Kidney (tissue), 14 donors: ENCODE measurements around the gene WFDC9. TPM values are rescaled to one million over a fixed set of nuclear protein-coding genes. Genes with fewer than 3 reads are reported as not detected.
"Not testable (repeated sequence)": the region's sequence is repeated elsewhere in the genome, so short reads cannot be mapped to it uniquely, and the experiment has no call there.

Experiments used
- DNase-seq, 5 donors: peaks; one replicate each; pipeline ENCODE4 v3.0.0-alpha.2; 2013 to 2020
- FAIRE-seq: peaks from 2 replicates; lab custom pipeline; 2012; peaks lifted over from hg19 to GRCh38; lab: Jason Lieb, UNC
- H3K27ac ChIP-seq, 2 donors: one replicate each; pipeline ENCODE4 v1.7.0; 2013; ENCODE audit warnings: low read depth in 2 of 2, low read length in 2 of 2, inconsistent platforms in 1 of 2
- H3K27me3 ChIP-seq: one replicate; pipeline ENCODE4 v1.7.1; 2013; ENCODE audit warnings: low read length, inconsistent platforms; ENCODE audit not compliant: control insufficient read depth, insufficient read depth
- H3K36me3 ChIP-seq, 3 donors: one replicate each; pipeline versions ENCODE4 v1.7.0 to v1.7.1; 2013; ENCODE audit warnings: low read length in 3 of 3, control low read depth in 1 of 3, inconsistent platforms in 1 of 3; ENCODE audit not compliant: insufficient read depth in 3 of 3, control insufficient read depth in 2 of 3
- H3K4me1 ChIP-seq, 3 donors: one replicate each; pipeline versions ENCODE4 v1.7.0 to v1.7.1; 2013; ENCODE audit warnings: low read length in 3 of 3, inconsistent platforms in 1 of 3, low read depth in 1 of 3; ENCODE audit not compliant: control insufficient read depth in 2 of 3, insufficient read depth in 2 of 3
- H3K4me3 ChIP-seq, 3 donors: one replicate each; pipeline versions ENCODE4 v1.7.0 to v1.8.1; 2013; ENCODE audit warnings: low read length in 3 of 3, control low read depth in 1 of 3, inconsistent platforms in 1 of 3
- H3K9ac ChIP-seq, 3 donors: one replicate each; pipeline versions ENCODE4 v1.7.0 to v1.7.1; 2013; ENCODE audit warnings: low read length in 3 of 3, control low read depth in 1 of 3, inconsistent platforms in 1 of 3
- H3K9me3 ChIP-seq, 3 donors: one replicate each; pipeline versions ENCODE4 v1.7.0 to v1.7.1; 2013; ENCODE audit warnings: low read length in 3 of 3, control low read depth in 1 of 3, inconsistent platforms in 1 of 3; ENCODE audit not compliant: control insufficient read depth in 2 of 3, insufficient read depth in 1 of 3
- CTCF ChIP-seq: IDR thresholded peaks from 3 replicates; pipeline ENCODE4 v1.5.1; 2012; ENCODE audit warnings: mild to moderate bottlenecking, moderate library complexity, borderline replicate concordance; ENCODE audit not compliant: insufficient read depth; ENCODE audit errors: extremely low read depth
- intact Hi-C: fragments of 100-400 bp; cut with DNase I; formaldehyde crosslinking; loops from one replicate; pipeline ENCODE4 v1.11.1; 2022
- polyA plus RNA-seq: library from polyadenylated mRNA; stranded (reverse); fragments of 350-450 nt; fragmentation: Illumina TruSeq; extraction: RNeasy Lipid Tissue Mini Kit (QIAGEN cat#74804); gene quantifications from one replicate; pipeline ENCODE4 v1.2.3, GENCODE V29; 2014; ENCODE audit warnings: low read depth, low replicate concordance; ENCODE audit not compliant: insufficient read depth
- total RNA-seq: library from RNA; stranded (reverse); fragmentation: NEBNext Ultra II Directional; extraction: Animal tissue kit (Norgen Biotek cat#: 25700); gene quantifications from one replicate; pipeline ENCODE4 v1.2.1, GENCODE V29; 2021
- donor health status: control.
- donor health status: control.
- donor health status: control.
- donor health status: control.
- donor health status: control.
- donor health status: DM: yes; HTN: yes; CAD: no.
- donor health status: Normal renal cell carcinoma (clear cell type).

Gene WFDC9
- total and polyA plus RNA-seq, 2 donors from 2014 or later = not detected

GRCh38 chr20:45578231-45578630 lies 52.9 kb downstream of the WFDC9 start:
- Histone ChIP-seq H3K27ac (no peak overlapping the region), H3K27me3 (no peaks in the 10 kb centered on the region), H3K4me1 (no peaks in the 10 kb centered on the region), H3K9me3 (no peaks in the 10 kb centered on the region), H3K36me3 (no peaks in the 10 kb centered on the region), H3K9ac (no peak overlapping the region), H3K4me3 (no peak overlapping the region)
- FAIRE-seq = no peak
- DNase-seq = no peak
- TF ChIP-seq CTCF = no peak
- intact Hi-C loops = no loop called here

- intact Hi-C loops = no loop called here
- H3K9ac ChIP-seq = no peak overlapping the region
- no peaks in the 10 kb centered on the region for H3K36me3 ChIP-seq
- H3K9me3 ChIP-seq = no peaks in the 10 kb centered on the region
- no peaks in the 10 kb centered on the region for H3K27me3 ChIP-seq
- no peak overlapping the region for H3K27ac ChIP-seq
- no peak overlapping the region for H3K4me3 ChIP-seq
- FAIRE-seq (no peak), DNase-seq (peak in 2 of 5 donors; percentile 43 to 71)
- H3K4me1 ChIP-seq = no peaks in the 10 kb centered on the region
- no peak for TF ChIP-seq CTCF
These were observed 54.1 kb downstream of the WFDC9 start for GRCh38 chr20:45576995-45577394.

- Histone ChIP-seq H3K4me3 (no peak overlapping the region), H3K4me1 (no peaks in the 10 kb centered on the region), H3K9me3 (no peaks in the 10 kb centered on the region), H3K27me3 (no peaks in the 10 kb centered on the region), H3K27ac (no peak overlapping the region), H3K9ac (no peak overlapping the region), H3K36me3 (no peaks in the 10 kb centered on the region)
- no peak for DNase-seq
- no peak for FAIRE-seq
- intact Hi-C loops = no loop called here
- no peak for TF ChIP-seq CTCF
These were observed 55.2 kb downstream of the WFDC9 start for GRCh38 chr20:45575931-45576330.

GRCh38 chr20:45569650-45570049 lies 61.4 kb downstream of the WFDC9 start:
- H3K27me3 ChIP-seq, H3K9me3 ChIP-seq, H3K9ac ChIP-seq, H3K4me3 ChIP-seq, H3K27ac ChIP-seq, intact Hi-C loops, H3K36me3 ChIP-seq, FAIRE-seq, DNase-seq, H3K4me1 ChIP-seq: not testable (repeated sequence)
